Activated CD4-positive, alpha-beta memory T cell treated with anti-CD3 and anti-CD28 coated beads, Interleukin-2, amount 10 ng/mL, durations not matched to agents 7 days and 5 days (primary cell): ENCODE results near the gene ZNF211. TPM values are rescaled to one million over a fixed set of nuclear protein-coding genes. Genes with fewer than 3 reads are reported as not detected.
A peak's percentile ranks its signal among the peaks of the same experiment; 100 is the strongest.

Source experiments
- CTCF ChIA-PET: fragments of 350-600 bp; sonication (Branson Sonifier 250); formaldehyde crosslinking; loops from one replicate; lab custom pipeline; 2021; ENCODE audit warnings: antibody characterized with exemption, inconsistent platforms; lab: Charles Lee
- POLR2A ChIA-PET: fragments of 350-600 bp; sonication (Branson Sonifier 250); formaldehyde crosslinking; loops from one replicate; lab custom pipeline; 2021; ENCODE audit warnings: antibody characterized with exemption; lab: Charles Lee
- DNase-seq: peaks from one replicate; pipeline ENCODE4 v3.0.0-alpha.2; 2020
- H3K27ac Mint-ChIP-seq: one replicate; pipeline ENCODE4 v1.8.0; 2021; ENCODE audit warnings: mild to moderate bottlenecking, mixed read lengths
- H3K27me3 Mint-ChIP-seq: one replicate; pipeline ENCODE4 v1.8.0; 2021; ENCODE audit warnings: mixed read lengths
- H3K36me3 Mint-ChIP-seq: one replicate; pipeline ENCODE4 v1.8.0; 2021; ENCODE audit warnings: low read depth, mixed read lengths
- H3K4me1 Mint-ChIP-seq: one replicate; pipeline ENCODE4 v1.8.0; 2021; ENCODE audit warnings: mixed read lengths
- H3K4me3 Mint-ChIP-seq: one replicate; pipeline ENCODE4 v1.8.0; 2021; ENCODE audit warnings: mild to moderate bottlenecking, mixed read lengths
- H3K9me3 Mint-ChIP-seq: one replicate; pipeline ENCODE4 v1.8.0; 2021; ENCODE audit warnings: mixed read lengths
- total RNA-seq, 2 experiments: library from RNA; stranded (reverse); gene quantifications; one replicate each; pipeline ENCODE4 v1.2.3, GENCODE V29; 2021

ZNF211 gene
- 10 to 100 TPM; 17.8 to 20.4 TPM for total RNA-seq

DNA sequence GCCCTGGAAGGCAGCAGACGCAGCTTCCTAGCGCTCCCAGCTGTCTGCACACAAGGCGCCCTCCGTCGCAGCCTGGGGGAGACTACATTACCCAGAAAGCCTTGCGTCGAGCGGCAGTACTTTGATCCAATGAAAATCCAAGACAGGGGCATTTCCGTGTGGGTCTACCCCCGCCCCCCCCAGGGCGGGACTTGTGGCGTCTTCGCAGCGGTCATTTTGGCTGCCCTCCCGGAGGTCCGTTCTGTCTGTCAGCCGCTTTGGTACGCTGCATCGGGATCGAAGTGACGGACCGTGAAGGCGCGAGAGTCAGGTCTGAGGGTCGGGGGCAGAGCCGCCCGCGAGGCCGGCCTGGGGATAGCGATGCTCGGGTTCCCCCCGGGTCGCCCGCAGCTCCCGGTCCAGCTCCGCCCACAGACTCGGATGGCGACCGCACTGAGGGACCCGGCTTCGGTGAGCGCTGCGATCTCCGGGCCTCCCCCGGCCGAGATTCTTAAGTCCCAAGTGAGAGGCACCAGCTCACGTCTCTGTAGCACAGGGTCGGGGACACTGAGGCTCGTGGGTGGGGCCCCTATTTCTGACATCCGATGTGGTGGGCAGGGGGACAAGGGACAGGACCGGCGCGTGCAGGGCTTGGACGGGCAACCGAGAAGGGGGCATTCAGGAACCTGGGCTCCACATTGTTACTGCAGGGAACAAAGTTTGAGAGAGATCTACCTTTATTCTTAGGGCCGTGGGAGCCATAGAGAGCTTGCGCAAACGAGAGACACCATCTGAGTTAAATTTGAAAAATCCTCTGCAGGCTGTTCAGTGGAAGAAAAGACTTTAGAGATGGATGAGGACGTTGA, at the start of gene ZNF211:
TSS of gene ZNF211 (plus strand) at position 182 of the 845 bp plus-strand sequence. CDS start at position 361, 179 bp downstream.
- POLR2A ChIA-PET, result interaction anchor here (0.7 to 2.2 kb wide), 11 partner anchors 16 to 370 kb away, joined by 3 to 13 read pairs (median 4); partner anchors contain the start of genes ZNF134, ZNF550, ZNF551 and ZNF552
- Mint-ChIP-seq H3K9me3 (peaks cover 36% of the 10 kb centered on the region), H3K36me3 (peaks cover 45% of the 10 kb centered on the region)

DNA sequence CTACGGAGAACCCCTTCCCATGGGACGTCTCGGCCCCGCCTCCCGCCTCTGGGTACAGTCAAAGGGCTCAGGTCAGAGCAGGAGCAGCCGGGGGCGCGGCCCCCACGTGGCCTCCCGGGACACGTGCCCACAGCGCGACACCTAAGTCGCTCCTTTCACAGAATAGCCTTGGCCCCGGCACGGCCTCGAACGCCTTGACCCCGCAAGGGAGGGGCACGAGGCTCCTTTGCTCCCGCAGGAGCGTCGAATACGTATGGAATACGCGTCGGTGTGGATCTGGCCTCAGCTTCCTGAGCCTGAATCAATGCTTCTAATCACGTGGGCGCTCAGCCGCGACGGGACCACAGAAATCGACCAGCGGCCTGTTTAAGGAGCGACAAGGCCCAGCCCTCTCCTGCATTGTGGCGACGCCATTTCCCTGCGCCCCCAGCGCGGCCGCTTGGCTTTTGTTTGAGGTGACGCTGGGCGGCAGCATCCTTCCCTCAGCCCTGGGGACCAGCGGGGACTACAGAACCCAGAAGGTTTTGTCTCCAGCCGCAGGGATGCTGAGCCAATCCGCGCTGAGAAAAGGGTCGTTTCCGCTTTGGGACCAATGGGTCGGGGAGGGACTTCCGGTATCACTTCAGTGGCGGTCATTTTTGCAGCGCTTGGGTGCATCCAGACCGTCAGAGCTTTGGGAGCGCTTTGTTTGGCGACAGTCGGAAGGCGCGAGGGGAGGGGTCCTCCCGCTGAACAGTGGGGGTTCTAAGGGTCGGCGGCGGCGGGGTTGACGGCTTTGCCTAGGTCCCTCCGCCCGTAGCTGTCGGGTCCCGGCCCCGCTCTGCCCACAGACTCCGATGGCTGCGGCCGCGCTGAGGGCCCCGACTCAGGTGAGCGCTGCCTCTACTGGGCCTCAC, 49.2 kb upstream of the ZNF211 start, which contains the start of gene ZIK1:
TSS of gene ZIK1 (plus strand) at position 625 of the 896 bp plus-strand sequence. CDS start at position 837, 212 bp downstream.
- H3K4me1 Mint-ChIP-seq, result peaks cover 21% of the 10 kb centered on the region
- peak within 1 kb of the TSS; percentile 75 for H3K4me3 Mint-ChIP-seq
- peaks cover 63% of the 10 kb centered on the region for H3K36me3 Mint-ChIP-seq
- no peaks in the 10 kb centered on the region for H3K27me3 Mint-ChIP-seq
- peak; percentile 89 for DNase-seq
- H3K9me3 Mint-ChIP-seq, result peaks cover 51% of the 10 kb centered on the region
- ChIA-PET CTCF (no interaction called here), POLR2A (no interaction called here)
- peak within 1 kb of the TSS; percentile 59 for H3K27ac Mint-ChIP-seq

More for the DNA sequence above, at the start of gene ZNF211:
- CTCF ChIA-PET, result interaction anchor here (1.5 kb wide), 1 partner anchor 48 kb away, joined by 9 read pairs; the partner anchor contains the start of gene ZNF551
- Mint-ChIP-seq H3K4me1 (peaks cover 19% of the 10 kb centered on the region), H3K27me3 (no peaks in the 10 kb centered on the region), H3K4me3 (peak within 1 kb of the TSS; percentile 93), H3K27ac (peak within 1 kb of the TSS; percentile 75)
- peak; percentile 89 for DNase-seq

DNA sequence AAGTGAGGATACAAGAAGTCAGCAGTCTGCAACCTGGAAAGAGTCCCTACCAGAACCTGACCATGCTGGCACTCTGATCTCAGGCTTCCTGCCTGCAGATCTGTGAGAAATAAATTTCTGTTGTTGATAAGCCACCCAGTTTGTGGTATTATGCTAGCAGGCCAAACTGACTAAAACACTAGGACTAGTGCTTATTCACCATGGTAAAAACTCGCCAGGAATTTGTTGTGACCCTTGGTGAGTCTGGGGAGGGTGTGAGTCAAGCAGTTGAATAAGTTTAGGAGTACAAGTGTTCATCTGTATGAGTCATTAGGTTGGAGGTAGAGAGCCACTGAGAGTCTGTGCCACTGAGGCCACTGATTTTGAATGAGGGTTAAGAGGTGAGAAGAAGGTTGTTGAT, 45.4 kb upstream of the ZNF211 start:
- peaks cover 66% of the 10 kb centered on the region for H3K9me3 Mint-ChIP-seq
- H3K4me3 Mint-ChIP-seq, result no peak overlapping the region
- H3K4me1 Mint-ChIP-seq, result peaks cover 17% of the 10 kb centered on the region
- H3K27ac Mint-ChIP-seq, result no peak overlapping the region
- ChIA-PET POLR2A (no interaction called here), CTCF (no interaction called here)
- H3K27me3 Mint-ChIP-seq, result no peaks in the 10 kb centered on the region
- peaks cover 82% of the 10 kb centered on the region for H3K36me3 Mint-ChIP-seq
- DNase-seq, result no peak

DNA sequence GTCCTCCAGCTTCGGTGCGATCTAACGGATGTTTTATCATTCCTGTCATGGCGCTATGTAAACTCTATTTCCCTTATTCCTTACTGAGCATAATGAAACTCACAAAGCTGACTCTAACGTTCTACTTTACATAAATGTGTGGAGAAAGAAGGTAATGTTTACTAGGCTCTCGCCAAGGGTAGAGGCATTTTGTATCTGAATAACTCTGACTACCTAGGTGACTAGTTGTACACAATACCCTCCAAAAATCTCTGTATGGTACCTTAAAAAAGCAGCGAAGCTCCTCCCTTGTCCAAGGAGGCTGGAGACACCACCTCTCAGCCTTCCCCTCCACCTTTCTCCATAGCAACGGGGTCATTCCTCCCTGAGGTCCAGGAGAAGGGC, 33.6 kb upstream of the ZNF211 start:
- H3K27me3 Mint-ChIP-seq, result no peaks in the 10 kb centered on the region
- peaks cover 24% of the 10 kb centered on the region for H3K4me1 Mint-ChIP-seq
- ChIA-PET CTCF (no interaction called here), POLR2A (interaction anchor here (0.9 to 3.0 kb wide), 3 partner anchors 15 to 763 kb away, joined by 3 to 7 read pairs (median 3); partner anchors contain the start of genes ZNF134 and ZNF416)
- peak overlapping the region; percentile 81 for H3K4me3 Mint-ChIP-seq
- DNase-seq, result no peak
- peak overlapping the region; percentile 42 for H3K27ac Mint-ChIP-seq
- H3K36me3 Mint-ChIP-seq, result peaks cover 48% of the 10 kb centered on the region
- peaks cover 58% of the 10 kb centered on the region for H3K9me3 Mint-ChIP-seq

DNA sequence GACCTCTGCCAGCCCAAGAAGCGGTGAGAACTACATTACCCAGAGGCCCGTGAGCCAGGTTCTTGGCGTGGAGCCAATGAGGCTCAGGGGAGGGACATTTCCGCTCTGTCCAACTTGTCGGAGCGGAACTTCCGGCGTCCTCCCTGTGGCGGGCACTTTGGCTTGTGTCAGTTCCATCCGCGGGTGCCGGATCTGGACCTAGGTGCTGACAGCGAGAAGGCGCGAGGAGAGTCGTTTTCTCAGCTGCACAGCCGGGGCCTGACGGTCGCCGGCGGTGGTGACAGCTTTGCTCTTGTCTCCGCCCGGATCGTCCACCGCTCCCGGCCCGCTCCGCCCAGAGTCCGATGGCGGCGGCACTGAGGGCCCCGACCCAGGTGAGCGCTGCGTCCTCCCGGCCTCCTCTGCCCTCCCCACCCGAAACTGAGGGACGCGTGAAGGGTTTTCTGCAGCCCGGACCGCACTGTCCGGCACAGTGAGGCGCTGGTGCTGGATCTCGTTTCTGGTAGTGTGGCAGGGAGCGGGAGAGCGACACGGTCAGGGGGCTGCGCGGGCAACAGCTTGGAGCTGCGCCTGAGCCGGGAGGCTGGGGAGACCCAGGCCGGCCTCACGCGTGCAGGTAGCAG, 33.1 kb upstream of the ZNF211 start, which contains the start of gene ZNF530:
TSS of gene ZNF530 (plus strand) at position 125 of the 623 bp plus-strand sequence. CDS start 4,461 bp downstream, outside the sequence.
- H3K27ac Mint-ChIP-seq, result peak within 1 kb of the TSS; percentile 42
- ChIA-PET POLR2A (interaction anchor here (0.9 to 3.0 kb wide), 4 partner anchors 11 to 762 kb away, joined by 3 to 7 read pairs (median 3); partner anchors contain the start of genes ZNF134 and ZNF416), CTCF (no interaction called here)
- peak within 1 kb of the TSS; percentile 81 for H3K4me3 Mint-ChIP-seq
- peaks cover 24% of the 10 kb centered on the region for H3K4me1 Mint-ChIP-seq
- peaks cover 61% of the 10 kb centered on the region for H3K9me3 Mint-ChIP-seq
- no peaks in the 10 kb centered on the region for H3K27me3 Mint-ChIP-seq
- H3K36me3 Mint-ChIP-seq, result peaks cover 54% of the 10 kb centered on the region
- peak; percentile 89 for DNase-seq

DNA sequence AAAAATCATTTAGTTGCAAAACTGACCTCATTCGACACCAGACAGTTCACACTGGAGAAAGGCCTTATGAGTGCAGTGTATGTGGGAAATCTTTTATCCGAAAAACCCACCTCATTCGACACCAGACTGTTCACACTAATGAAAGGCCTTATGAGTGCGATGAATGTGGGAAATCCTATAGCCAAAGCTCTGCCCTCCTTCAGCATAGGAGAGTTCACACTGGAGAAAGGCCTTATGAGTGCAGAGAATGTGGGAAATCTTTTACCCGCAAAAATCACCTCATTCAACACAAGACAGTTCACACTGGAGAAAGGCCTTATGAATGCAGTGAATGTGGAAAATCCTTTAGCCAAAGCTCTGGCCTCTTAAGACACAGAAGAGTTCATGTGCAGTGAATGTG, 26.0 kb upstream of the ZNF211 start:
- H3K9me3 Mint-ChIP-seq, result peaks cover 64% of the 10 kb centered on the region
- no peak overlapping the region for H3K27ac Mint-ChIP-seq
- ChIA-PET CTCF (interaction anchor here (1.2 kb wide), 1 partner anchor 141 kb away, joined by 3 read pairs; no protein-coding TSS in a partner anchor), POLR2A (no interaction called here)
- no peak overlapping the region for H3K4me3 Mint-ChIP-seq
- H3K27me3 Mint-ChIP-seq, result no peaks in the 10 kb centered on the region
- H3K4me1 Mint-ChIP-seq, result no peaks in the 10 kb centered on the region
- DNase-seq, result no peak
- H3K36me3 Mint-ChIP-seq, result peaks cover 66% of the 10 kb centered on the region

DNA sequence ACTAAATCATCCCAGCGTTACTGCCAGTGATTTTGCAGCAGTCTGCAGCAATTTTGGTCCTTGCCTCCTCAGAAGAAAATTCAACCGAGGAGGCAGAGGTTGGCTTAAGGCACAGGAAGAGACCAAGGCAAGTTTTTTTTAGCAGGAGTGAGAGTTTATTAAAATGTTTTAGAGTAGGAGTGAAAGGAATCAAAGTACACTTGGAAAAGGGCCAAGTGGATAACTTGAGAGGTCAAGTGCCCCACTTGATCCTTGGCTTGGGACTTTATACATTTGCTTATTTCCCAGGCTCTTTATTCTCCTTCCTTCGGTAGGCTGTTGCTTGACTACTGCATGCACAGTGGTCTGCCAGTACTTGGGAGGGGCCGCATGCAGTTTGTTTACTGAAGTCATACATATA, 21.9 kb upstream of the ZNF211 start:
- Mint-ChIP-seq H3K27ac (no peak overlapping the region), H3K4me1 (peaks cover 18% of the 10 kb centered on the region), H3K4me3 (no peak overlapping the region), H3K27me3 (no peaks in the 10 kb centered on the region), H3K9me3 (peaks cover 57% of the 10 kb centered on the region), H3K36me3 (peaks cover 52% of the 10 kb centered on the region)
- no peak for DNase-seq
- CTCF ChIA-PET, result no interaction called here
- POLR2A ChIA-PET, result interaction anchor here (1.0 kb wide), 1 partner anchor 10 kb away, joined by 3 read pairs; no protein-coding TSS in a partner anchor

DNA sequence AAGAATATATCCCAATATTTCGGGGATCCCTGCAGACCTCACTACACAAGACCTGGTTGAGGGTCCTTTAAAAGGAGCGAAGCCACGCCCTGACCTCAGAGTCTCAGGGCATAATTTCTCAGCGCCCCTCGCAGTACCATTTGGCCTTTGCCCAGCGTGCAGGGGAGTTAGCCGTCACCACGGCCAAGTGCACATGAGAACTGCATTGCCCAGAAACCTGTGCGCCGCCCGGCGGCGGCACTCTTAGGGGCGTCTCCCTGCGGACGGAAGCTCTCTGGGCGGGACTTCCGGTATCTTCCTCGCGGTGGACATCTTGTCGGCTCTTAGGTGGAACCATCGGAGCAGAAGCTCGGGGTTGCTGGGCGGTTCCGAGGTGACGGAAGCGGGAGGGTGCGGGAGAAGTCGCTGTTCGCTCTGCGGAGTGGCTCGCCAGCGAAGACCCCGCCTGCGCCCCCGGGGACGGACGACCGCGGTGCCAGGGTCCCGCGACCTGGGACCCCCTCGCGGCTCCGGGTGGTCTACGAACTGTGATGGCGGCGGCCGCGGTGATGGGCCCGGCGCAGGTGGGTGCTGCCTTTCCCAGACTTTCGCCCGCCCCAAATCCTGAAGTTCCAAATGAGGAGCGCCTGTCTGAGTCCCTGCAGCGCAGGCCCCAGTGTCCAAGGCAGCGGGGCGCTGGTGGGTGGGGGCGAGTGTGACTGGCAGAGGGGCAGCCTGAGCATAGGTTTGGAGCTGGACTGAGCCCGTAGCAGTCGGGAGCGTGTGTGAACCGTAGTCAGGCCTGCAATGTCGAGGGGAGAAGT, 18.8 kb upstream of the ZNF211 start, which contains the start of gene ZNF134:
TSS of gene ZNF134 (plus strand) at position 302 of the 803 bp plus-strand sequence. CDS start 5,227 bp downstream, outside the sequence.
- peaks cover 57% of the 10 kb centered on the region for H3K36me3 Mint-ChIP-seq
- H3K9me3 Mint-ChIP-seq, result peaks cover 64% of the 10 kb centered on the region
- ChIA-PET POLR2A (interaction anchor here (0.7 to 2.0 kb wide), 11 partner anchors 14 to 569 kb away, joined by 3 to 13 read pairs (median 4); partner anchors contain the start of genes ZNF211, ZNF274, ZNF416 and ZNF530), CTCF (interaction anchor here (1.5 kb wide), 1 partner anchor 68 kb away, joined by 7 read pairs; the partner anchor contains the start of gene ZNF551)
- H3K4me3 Mint-ChIP-seq, result peak within 1 kb of the TSS; percentile 87
- peak; percentile 92 for DNase-seq
- peak within 1 kb of the TSS; percentile 72 for H3K27ac Mint-ChIP-seq
- H3K27me3 Mint-ChIP-seq, result no peaks in the 10 kb centered on the region
- peaks cover 18% of the 10 kb centered on the region for H3K4me1 Mint-ChIP-seq

DNA sequence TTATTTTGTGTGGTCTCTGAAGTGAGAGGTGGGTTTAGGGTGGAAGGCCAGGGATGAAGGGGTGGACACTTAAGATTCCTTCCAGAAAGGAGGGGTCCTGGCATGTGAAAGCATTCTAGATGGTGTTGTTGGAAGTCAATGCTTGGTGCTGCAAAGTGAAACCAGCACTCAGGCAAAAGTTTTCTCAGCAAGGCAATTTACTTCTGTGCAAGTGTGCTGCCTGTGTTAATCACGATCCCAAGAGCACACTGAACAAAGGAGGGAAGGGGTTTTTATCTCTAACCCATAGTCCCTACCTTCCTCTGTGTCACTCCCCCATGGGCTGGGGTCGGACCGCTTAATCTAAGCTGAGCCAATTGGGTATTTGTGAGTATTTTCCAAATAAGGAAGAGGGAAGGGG, 17.6 kb upstream of the ZNF211 start:
- H3K9me3 Mint-ChIP-seq, result peaks cover 76% of the 10 kb centered on the region
- H3K36me3 Mint-ChIP-seq, result peaks cover 69% of the 10 kb centered on the region
- POLR2A ChIA-PET, result interaction anchor here (1.3 to 2.7 kb wide), 3 partner anchors 17 to 387 kb away, joined by 3 to 9 read pairs (median 9); partner anchors contain the start of genes ZNF211 and ZNF606
- no peaks in the 10 kb centered on the region for H3K27me3 Mint-ChIP-seq
- CTCF ChIA-PET, result interaction anchor here (0.6 kb wide), 1 partner anchor 307 kb away, joined by 4 read pairs; no protein-coding TSS in a partner anchor
- no peak for DNase-seq
- peak overlapping the region; percentile 87 for H3K4me3 Mint-ChIP-seq
- H3K27ac Mint-ChIP-seq, result peak overlapping the region; percentile 72
- H3K4me1 Mint-ChIP-seq, result peaks cover 18% of the 10 kb centered on the region

DNA sequence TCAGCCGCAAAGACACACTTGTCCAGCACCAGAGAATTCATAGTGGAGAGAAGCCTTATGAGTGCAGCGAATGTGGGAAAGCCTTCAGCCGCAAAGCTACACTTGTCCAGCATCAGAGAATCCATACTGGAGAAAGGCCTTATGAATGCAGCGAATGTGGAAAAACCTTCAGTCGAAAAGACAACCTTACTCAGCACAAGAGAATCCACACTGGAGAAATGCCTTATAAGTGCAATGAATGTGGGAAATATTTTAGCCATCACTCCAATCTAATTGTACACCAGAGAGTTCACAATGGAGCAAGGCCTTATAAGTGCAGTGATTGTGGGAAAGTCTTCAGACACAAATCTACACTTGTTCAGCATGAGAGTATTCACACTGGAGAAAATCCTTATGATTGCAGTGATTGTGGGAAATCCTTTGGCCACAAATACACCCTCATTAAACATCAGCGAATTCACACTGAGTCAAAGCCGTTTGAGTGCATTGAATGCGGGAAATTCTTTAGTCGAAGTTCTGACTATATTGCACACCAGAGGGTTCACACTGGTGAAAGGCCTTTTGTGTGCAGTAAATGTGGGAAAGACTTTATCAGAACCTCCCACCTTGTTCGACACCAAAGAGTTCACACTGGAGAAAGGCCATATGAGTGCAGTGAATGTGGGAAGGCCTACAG, 12.2 kb upstream of the ZNF211 start:
- no peak overlapping the region for H3K27ac Mint-ChIP-seq
- peaks cover 84% of the 10 kb centered on the region for H3K36me3 Mint-ChIP-seq
- no peak overlapping the region for H3K4me3 Mint-ChIP-seq
- ChIA-PET CTCF (no interaction called here), POLR2A (no interaction called here)
- no peaks in the 10 kb centered on the region for H3K27me3 Mint-ChIP-seq
- no peaks in the 10 kb centered on the region for H3K4me1 Mint-ChIP-seq
- H3K9me3 Mint-ChIP-seq, result peaks cover 85% of the 10 kb centered on the region
- DNase-seq, result no peak

DNA sequence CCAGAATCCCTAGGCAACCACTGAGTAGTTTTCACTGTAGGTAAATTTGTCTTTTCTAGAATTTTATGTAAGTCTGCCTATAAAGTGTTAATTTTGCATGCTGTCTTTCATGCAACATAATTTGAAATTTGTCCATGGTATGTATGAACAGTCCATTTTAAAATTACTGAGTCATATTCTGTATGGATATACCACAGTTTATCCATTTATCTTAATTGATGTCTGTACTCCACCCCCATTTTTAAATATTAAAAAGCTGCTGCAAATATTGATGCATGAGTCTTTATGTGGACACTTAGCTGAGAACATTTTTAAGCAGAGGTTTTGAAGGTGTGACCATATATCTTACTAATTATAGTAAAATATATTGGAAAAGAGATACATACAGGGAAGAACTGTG, 9.9 kb upstream of the ZNF211 start:
- peaks cover 70% of the 10 kb centered on the region for H3K9me3 Mint-ChIP-seq
- CTCF ChIA-PET, result no interaction called here
- H3K27me3 Mint-ChIP-seq, result no peaks in the 10 kb centered on the region

More for the DNA sequence above, 9.9 kb upstream of the ZNF211 start:
- H3K4me3 Mint-ChIP-seq, result no peak overlapping the region
- no peaks in the 10 kb centered on the region for H3K4me1 Mint-ChIP-seq
- DNase-seq, result no peak
- POLR2A ChIA-PET, result no interaction called here
- peaks cover 61% of the 10 kb centered on the region for H3K36me3 Mint-ChIP-seq
- H3K27ac Mint-ChIP-seq, result no peak overlapping the region
